ENCODE measurements around the gene ANAPC1.
"Not testable (repeated sequence)": the region's sequence is repeated elsewhere in the genome, so short reads cannot be mapped to it uniquely, and the experiment has no call there.

GRCh38 chr2:111782195-111782594 lies 101.8 kb downstream of the ANAPC1 start:
- not testable (repeated sequence) for TF ChIP-seq CTCF, EP300, POLR2A (IDR thresholded peaks at IDR 0.05)
